SK-N-SH treated with all-trans-retinoic acid at 6 μM for 48 hours (cell line): ENCODE data around the gene RIN3.
A peak's percentile ranks its signal among the peaks of the same experiment; 100 is the strongest.

Experiments used
- ATAC-seq: fragments of 200-7000 bp; cut with Tn5 transposase; 3 replicates; pipeline ENCODE4 v1.9.1; 2020; ENCODE audit warnings: mild to moderate bottlenecking, moderate library complexity
- ARNTL ChIP-seq: fragments of 450-650 bp; formaldehyde crosslinking; IDR thresholded peaks from 2 replicates; pipeline ENCODE4 v1.5.0; 2020; ENCODE audit warnings: low read depth, mild to moderate bottlenecking, moderate library complexity, borderline replicate concordance
- BACH2 ChIP-seq: fragments of 250-450 bp; sonication (Bioruptor Pico); IDR thresholded peaks from 2 replicates; pipeline ENCODE4 v1.9.0; 2021; ENCODE audit warnings: mild to moderate bottlenecking, borderline replicate concordance
- ISL1 ChIP-seq: fragments of 250-450 bp; sonication (Bioruptor Pico); IDR thresholded peaks from 2 replicates; pipeline ENCODE4 v2.1.2; 2022; ENCODE audit warnings: mild to moderate bottlenecking, moderate library complexity
- PPARA ChIP-seq: fragments of 250-450 bp; sonication (Bioruptor Pico); IDR thresholded peaks from 2 replicates; pipeline ENCODE4 v1.5.0; 2020; ENCODE audit warnings: mild to moderate bottlenecking, borderline replicate concordance
- RARB ChIP-seq: fragments of 250-450 bp; sonication (Bioruptor Pico); IDR thresholded peaks from 2 replicates; pipeline ENCODE4 v1.8.0; 2021; ENCODE audit warnings: mild to moderate bottlenecking, moderate library complexity
- SNAI2 ChIP-seq: fragments of 250-450 bp; sonication (Bioruptor Pico); IDR thresholded peaks from 2 replicates; pipeline ENCODE4 v1.5.0; 2020; ENCODE audit warnings: mild to moderate bottlenecking, moderate library complexity
- TCF4 ChIP-seq: fragments of 250-450 bp; sonication (Bioruptor Pico); IDR thresholded peaks from 2 replicates; pipeline ENCODE4 v1.8.0; 2021; ENCODE audit warnings: mild to moderate bottlenecking, moderate library complexity, borderline replicate concordance
- ZC3H10 ChIP-seq: fragments of 250-450 bp; sonication (Bioruptor Pico); IDR thresholded peaks from 2 replicates; pipeline ENCODE4 v1.5.1; 2021; ENCODE audit warnings: mild to moderate bottlenecking, moderate library complexity
- ZFP3 ChIP-seq: fragments of 250-450 bp; sonication (Bioruptor Pico); IDR thresholded peaks from 2 replicates; pipeline ENCODE4 v1.5.0; 2020; ENCODE audit warnings: mild to moderate bottlenecking, moderate library complexity
- ZFP30 ChIP-seq: fragments of 450-650 bp; formaldehyde crosslinking; IDR thresholded peaks from 2 replicates; pipeline ENCODE4 v1.5.0; 2022; ENCODE audit warnings: mild to moderate bottlenecking, moderate library complexity
- ZNF565 ChIP-seq: fragments of 450-650 bp; formaldehyde crosslinking; conservative IDR thresholded peaks from 2 replicates; pipeline ENCODE4 v1.5.0; 2020; ENCODE audit warnings: low read depth, mild to moderate bottlenecking, moderate library complexity
- ZNF70 ChIP-seq: fragments of 450-650 bp; formaldehyde crosslinking; IDR thresholded peaks from 2 replicates; pipeline ENCODE4 v1.5.0; 2020; ENCODE audit warnings: mild to moderate bottlenecking, moderate library complexity
- TF ChIP-seq, protein P1 (sequence below): fragments of 250-450 bp; sonication (Bioruptor Pico); IDR thresholded peaks from 2 replicates; pipeline ENCODE4 v1.5.0; 2020; ENCODE audit warnings: mild to moderate bottlenecking, moderate library complexity
- TF ChIP-seq, protein P2 (sequence below): fragments of 250-450 bp; sonication (Bioruptor Pico); IDR thresholded peaks from 2 replicates; pipeline ENCODE4 v1.8.0; 2021; ENCODE audit warnings: low read depth, mild to moderate bottlenecking, moderate library complexity, borderline replicate concordance
- TF ChIP-seq, protein P3 (sequence below): fragments of 250-450 bp; sonication (Bioruptor Pico); IDR thresholded peaks from 2 replicates; pipeline ENCODE4 v1.8.0; 2020; ENCODE audit warnings: mild to moderate bottlenecking, moderate library complexity, borderline replicate concordance
- TF ChIP-seq, protein P4 (sequence below): fragments of 250-450 bp; sonication (Bioruptor Pico); IDR thresholded peaks from 2 replicates; pipeline ENCODE4 v1.5.1; 2020; ENCODE audit warnings: low read depth, mild to moderate bottlenecking, moderate library complexity
- TF ChIP-seq, protein P5 (sequence below): fragments of 250-450 bp; sonication (Bioruptor Pico); IDR thresholded peaks from 2 replicates; pipeline ENCODE4 v1.5.1; 2021; ENCODE audit warnings: mild to moderate bottlenecking, moderate library complexity

The RIN3 gene

DNA sequence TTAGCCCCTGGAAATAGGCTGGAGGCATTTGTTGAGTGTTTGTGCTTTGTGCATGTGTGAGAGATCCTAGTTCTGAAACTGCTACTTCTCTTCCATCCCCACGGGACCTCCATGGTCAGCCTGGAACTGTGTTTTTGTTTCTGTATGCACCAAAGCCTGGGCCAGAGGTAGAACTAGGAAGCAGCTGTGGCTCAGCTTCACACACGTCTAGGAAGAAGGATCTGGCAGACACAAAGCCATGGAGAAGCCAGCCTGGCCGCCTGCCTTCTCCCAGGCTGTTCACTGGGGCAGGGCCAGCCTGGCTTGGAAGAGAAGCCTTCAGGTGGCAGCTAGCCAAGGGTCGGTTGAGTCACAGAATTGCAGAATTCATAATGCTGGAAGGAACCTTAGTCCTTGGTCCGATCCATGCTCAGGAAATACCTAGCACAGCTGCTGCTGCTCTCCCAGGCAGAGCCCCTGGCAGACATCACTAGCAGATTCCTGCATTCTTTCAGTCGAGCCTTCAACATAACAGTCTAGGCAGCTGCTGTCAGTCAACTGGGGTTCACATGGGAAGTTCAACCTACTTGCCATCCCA lies 27.0 kb downstream of the RIN3 start:
- ATAC-seq = peak; percentile 93
- TF ChIP-seq, protein P1, sequence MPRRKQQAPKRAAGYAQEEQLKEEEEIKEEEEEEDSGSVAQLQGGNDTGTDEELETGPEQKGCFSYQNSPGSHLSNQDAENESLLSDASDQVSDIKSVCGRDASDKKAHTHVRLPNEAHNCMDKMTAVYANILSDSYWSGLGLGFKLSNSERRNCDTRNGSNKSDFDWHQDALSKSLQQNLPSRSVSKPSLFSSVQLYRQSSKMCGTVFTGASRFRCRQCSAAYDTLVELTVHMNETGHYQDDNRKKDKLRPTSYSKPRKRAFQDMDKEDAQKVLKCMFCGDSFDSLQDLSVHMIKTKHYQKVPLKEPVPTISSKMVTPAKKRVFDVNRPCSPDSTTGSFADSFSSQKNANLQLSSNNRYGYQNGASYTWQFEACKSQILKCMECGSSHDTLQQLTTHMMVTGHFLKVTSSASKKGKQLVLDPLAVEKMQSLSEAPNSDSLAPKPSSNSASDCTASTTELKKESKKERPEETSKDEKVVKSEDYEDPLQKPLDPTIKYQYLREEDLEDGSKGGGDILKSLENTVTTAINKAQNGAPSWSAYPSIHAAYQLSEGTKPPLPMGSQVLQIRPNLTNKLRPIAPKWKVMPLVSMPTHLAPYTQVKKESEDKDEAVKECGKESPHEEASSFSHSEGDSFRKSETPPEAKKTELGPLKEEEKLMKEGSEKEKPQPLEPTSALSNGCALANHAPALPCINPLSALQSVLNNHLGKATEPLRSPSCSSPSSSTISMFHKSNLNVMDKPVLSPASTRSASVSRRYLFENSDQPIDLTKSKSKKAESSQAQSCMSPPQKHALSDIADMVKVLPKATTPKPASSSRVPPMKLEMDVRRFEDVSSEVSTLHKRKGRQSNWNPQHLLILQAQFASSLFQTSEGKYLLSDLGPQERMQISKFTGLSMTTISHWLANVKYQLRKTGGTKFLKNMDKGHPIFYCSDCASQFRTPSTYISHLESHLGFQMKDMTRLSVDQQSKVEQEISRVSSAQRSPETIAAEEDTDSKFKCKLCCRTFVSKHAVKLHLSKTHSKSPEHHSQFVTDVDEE (CRISPR knock-in tag) = no peak
- TF ChIP-seq ZNF565 (no peak), TCF4 (CRISPR knock-in tag) (no peak), ZFP30 (no peak), ZC3H10 (no peak), BACH2 (CRISPR knock-in tag) (no peak), ARNTL (CRISPR knock-in tag) (no peak), ISL1 (no peak), ZFP3 (CRISPR knock-in tag) (no peak)
- TF ChIP-seq, protein P2, sequence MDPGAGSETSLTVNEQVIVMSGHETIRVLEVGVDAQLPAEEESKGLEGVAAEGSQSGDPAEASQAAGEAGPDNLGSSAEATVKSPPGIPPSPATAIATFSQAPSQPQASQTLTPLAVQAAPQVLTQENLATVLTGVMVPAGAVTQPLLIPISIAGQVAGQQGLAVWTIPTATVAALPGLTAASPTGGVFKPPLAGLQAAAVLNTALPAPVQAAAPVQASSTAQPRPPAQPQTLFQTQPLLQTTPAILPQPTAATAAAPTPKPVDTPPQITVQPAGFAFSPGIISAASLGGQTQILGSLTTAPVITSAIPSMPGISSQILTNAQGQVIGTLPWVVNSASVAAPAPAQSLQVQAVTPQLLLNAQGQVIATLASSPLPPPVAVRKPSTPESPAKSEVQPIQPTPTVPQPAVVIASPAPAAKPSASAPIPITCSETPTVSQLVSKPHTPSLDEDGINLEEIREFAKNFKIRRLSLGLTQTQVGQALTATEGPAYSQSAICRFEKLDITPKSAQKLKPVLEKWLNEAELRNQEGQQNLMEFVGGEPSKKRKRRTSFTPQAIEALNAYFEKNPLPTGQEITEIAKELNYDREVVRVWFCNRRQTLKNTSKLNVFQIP = no peak
- TF ChIP-seq, protein P3, sequence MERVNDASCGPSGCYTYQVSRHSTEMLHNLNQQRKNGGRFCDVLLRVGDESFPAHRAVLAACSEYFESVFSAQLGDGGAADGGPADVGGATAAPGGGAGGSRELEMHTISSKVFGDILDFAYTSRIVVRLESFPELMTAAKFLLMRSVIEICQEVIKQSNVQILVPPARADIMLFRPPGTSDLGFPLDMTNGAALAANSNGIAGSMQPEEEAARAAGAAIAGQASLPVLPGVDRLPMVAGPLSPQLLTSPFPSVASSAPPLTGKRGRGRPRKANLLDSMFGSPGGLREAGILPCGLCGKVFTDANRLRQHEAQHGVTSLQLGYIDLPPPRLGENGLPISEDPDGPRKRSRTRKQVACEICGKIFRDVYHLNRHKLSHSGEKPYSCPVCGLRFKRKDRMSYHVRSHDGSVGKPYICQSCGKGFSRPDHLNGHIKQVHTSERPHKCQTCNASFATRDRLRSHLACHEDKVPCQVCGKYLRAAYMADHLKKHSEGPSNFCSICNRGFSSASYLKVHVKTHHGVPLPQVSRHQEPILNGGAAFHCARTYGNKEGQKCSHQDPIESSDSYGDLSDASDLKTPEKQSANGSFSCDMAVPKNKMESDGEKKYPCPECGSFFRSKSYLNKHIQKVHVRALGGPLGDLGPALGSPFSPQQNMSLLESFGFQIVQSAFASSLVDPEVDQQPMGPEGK (CRISPR knock-in tag) = no peak
- TF ChIP-seq, all 23 proteins: peak for 0

DNA sequence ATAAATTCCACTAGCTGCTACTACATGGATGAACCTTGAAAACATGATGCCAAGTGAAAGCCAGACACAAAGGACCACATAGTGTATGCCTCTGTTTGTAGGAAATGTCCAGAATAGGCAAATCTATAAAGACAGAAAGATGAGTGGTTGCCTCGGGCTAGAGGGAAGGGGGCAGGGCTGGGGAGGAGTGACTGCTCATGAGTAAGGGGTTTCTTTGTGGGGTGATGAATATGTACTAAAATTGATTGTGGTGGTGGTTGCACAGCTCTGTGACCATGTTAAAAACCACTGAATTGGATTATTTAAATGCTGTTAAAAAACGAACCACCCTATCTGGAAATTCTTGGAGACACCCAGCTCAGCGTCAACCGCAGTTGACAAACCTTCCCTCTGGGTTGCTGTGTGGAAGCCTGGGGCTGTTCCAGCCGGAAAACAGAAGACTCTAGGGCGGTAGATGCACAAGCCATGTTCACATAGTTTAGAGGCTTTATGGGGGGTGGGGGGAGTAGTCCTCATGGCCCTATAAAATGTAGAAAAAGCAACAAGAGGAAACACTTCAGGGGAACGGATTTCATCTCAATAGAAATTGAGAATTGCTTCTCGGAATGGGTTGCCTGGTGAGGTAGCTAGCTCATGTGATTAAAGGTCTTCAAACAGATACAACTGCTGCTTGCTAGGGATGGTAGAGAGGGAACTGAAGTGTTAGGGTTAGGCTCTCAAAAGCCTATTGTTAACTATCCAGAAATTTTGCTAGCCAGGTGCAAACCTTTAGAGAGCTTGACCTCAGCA lies 29.4 kb downstream of the RIN3 start:
- ATAC-seq = no peak
- TF ChIP-seq SNAI2 (CRISPR knock-in tag) (no peak), PPARA (CRISPR knock-in tag) (no peak), ZNF70 (CRISPR knock-in tag) (no peak), RARB (CRISPR knock-in tag) (no peak), BACH2 (CRISPR knock-in tag) (no peak), ZFP30 (no peak)
- TF ChIP-seq, protein P4, sequence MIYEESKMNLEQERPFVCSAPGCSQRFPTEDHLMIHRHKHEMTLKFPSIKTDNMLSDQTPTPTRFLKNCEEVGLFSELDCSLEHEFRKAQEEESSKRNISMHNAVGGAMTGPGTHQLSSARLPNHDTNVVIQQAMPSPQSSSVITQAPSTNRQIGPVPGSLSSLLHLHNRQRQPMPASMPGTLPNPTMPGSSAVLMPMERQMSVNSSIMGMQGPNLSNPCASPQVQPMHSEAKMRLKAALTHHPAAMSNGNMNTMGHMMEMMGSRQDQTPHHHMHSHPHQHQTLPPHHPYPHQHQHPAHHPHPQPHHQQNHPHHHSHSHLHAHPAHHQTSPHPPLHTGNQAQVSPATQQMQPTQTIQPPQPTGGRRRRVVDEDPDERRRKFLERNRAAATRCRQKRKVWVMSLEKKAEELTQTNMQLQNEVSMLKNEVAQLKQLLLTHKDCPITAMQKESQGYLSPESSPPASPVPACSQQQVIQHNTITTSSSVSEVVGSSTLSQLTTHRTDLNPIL (CRISPR knock-in tag) = no peak
- TF ChIP-seq, protein P5, sequence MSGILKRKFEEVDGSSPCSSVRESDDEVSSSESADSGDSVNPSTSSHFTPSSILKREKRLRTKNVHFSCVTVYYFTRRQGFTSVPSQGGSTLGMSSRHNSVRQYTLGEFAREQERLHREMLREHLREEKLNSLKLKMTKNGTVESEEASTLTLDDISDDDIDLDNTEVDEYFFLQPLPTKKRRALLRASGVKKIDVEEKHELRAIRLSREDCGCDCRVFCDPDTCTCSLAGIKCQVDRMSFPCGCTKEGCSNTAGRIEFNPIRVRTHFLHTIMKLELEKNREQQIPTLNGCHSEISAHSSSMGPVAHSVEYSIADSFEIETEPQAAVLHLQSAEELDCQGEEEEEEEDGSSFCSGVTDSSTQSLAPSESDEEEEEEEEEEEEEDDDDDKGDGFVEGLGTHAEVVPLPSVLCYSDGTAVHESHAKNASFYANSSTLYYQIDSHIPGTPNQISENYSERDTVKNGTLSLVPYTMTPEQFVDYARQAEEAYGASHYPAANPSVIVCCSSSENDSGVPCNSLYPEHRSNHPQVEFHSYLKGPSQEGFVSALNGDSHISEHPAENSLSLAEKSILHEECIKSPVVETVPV (CRISPR knock-in tag) = no peak
- TF ChIP-seq, protein P1 (CRISPR knock-in tag) = no peak
